ENCODE results near the gene SPNS2. TPM values are rescaled to one million over a fixed set of nuclear protein-coding genes. Genes with fewer than 3 reads are reported as not detected.

The SPNS2 gene
- total RNA-seq, 1 donor from 2014 or later: 0.38 TPM

GRCh38 chr17:4549781-4550533, 51.3 kb downstream of the SPNS2 start:
- no peaks in the 10 kb centered on the region for H3K9me3 Mint-ChIP-seq
- H3K36me3 Mint-ChIP-seq (ENCODE audit: low read depth): peaks cover 77% of the 10 kb centered on the region
- no peaks in the 10 kb centered on the region for H3K27me3 Mint-ChIP-seq
- ChIA-PET POLR2A (interaction anchor here (0.7 kb wide), 2 partner anchors 11 to 712 kb away, joined by 3 to 7 read pairs; no protein-coding TSS in a partner anchor), CTCF (interaction anchor here (0.6 kb wide), 1 partner anchor 50 kb away, joined by 3 read pairs; no protein-coding TSS in a partner anchor)
- ATAC-seq (ENCODE audit: low read depth) (no peak), DNase-seq (no peak)
- no peak overlapping the region for H3K27ac Mint-ChIP-seq
- H3K4me3 Mint-ChIP-seq: no peak overlapping the region
- intact Hi-C loops (cut with micrococcal nuclease): no loop called here
- TF ChIP-seq, protein P1, sequence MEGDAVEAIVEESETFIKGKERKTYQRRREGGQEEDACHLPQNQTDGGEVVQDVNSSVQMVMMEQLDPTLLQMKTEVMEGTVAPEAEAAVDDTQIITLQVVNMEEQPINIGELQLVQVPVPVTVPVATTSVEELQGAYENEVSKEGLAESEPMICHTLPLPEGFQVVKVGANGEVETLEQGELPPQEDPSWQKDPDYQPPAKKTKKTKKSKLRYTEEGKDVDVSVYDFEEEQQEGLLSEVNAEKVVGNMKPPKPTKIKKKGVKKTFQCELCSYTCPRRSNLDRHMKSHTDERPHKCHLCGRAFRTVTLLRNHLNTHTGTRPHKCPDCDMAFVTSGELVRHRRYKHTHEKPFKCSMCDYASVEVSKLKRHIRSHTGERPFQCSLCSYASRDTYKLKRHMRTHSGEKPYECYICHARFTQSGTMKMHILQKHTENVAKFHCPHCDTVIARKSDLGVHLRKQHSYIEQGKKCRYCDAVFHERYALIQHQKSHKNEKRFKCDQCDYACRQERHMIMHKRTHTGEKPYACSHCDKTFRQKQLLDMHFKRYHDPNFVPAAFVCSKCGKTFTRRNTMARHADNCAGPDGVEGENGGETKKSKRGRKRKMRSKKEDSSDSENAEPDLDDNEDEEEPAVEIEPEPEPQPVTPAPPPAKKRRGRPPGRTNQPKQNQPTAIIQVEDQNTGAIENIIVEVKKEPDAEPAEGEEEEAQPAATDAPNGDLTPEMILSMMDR (IDR thresholded peaks at IDR 0.05): no peak
- H3K4me1 Mint-ChIP-seq: peaks cover 16% of the 10 kb centered on the region

GRCh38 chr17:4550534-4551039, 51.9 kb downstream of the SPNS2 start:
- ChIA-PET POLR2A (interaction anchor here (0.7 kb wide), 1 partner anchor 12 kb away, joined by 3 read pairs; no protein-coding TSS in a partner anchor), CTCF (no interaction called here)
- Mint-ChIP-seq H3K4me1 (peaks cover 21% of the 10 kb centered on the region), H3K36me3 (ENCODE audit: low read depth) (peaks cover 77% of the 10 kb centered on the region), H3K4me3 (no peak overlapping the region), H3K27me3 (no peaks in the 10 kb centered on the region), H3K9me3 (no peaks in the 10 kb centered on the region), H3K27ac (no peak overlapping the region)
- ATAC-seq (ENCODE audit: low read depth) (no peak), DNase-seq (no peak)
- TF ChIP-seq, protein P1 (IDR thresholded peaks at IDR 0.05): no peak
- intact Hi-C loops (cut with micrococcal nuclease): no loop called here

GRCh38 chr17:4551141-4551540, 52.5 kb downstream of the SPNS2 start:
- ChIA-PET CTCF (interaction anchor here (2.7 kb wide), 1 partner anchor 16 kb away, joined by 12 read pairs; no protein-coding TSS in a partner anchor), POLR2A (no interaction called here)
- Mint-ChIP-seq H3K36me3 (ENCODE audit: low read depth) (peaks cover 73% of the 10 kb centered on the region), H3K27me3 (no peaks in the 10 kb centered on the region), H3K4me3 (no peak overlapping the region), H3K27ac (no peak overlapping the region), H3K9me3 (no peaks in the 10 kb centered on the region), H3K4me1 (peaks cover 27% of the 10 kb centered on the region)
- TF ChIP-seq, protein P1 (IDR thresholded peaks at IDR 0.05): no peak
- ATAC-seq (ENCODE audit: low read depth) (no peak), DNase-seq (no peak)
- intact Hi-C loops (cut with micrococcal nuclease): no loop called here

GRCh38 chr17:4551796-4552525, 53.3 kb downstream of the SPNS2 start:
- TF ChIP-seq, protein P1 (IDR thresholded peaks at IDR 0.05): no peak
- no peaks in the 10 kb centered on the region for H3K9me3 Mint-ChIP-seq
- CTCF ChIA-PET: interaction anchor here (0.9 to 2.7 kb wide), 2 partner anchors 11 to 15 kb away, joined by 3 to 12 read pairs; no protein-coding TSS in a partner anchor
- POLR2A ChIA-PET: no interaction called here
- intact Hi-C loops (cut with micrococcal nuclease): no loop called here
- peaks cover 66% of the 10 kb centered on the region for H3K36me3 Mint-ChIP-seq (ENCODE audit: low read depth)
- H3K27ac Mint-ChIP-seq: no peak overlapping the region
- DNase-seq: no peak
- no peaks in the 10 kb centered on the region for H3K27me3 Mint-ChIP-seq
- no peak for ATAC-seq (ENCODE audit: low read depth)
- H3K4me3 Mint-ChIP-seq: no peak overlapping the region
- H3K4me1 Mint-ChIP-seq: peaks cover 28% of the 10 kb centered on the region
